ENCODE results near the gene POU2F1. TPM values are rescaled to one million over a fixed set of nuclear protein-coding genes. Genes with fewer than 3 reads are reported as not detected.

The POU2F1 gene
- total RNA-seq, 3 donors from 2014 or later = 20.0 to 29.0 (median 21.0) TPM

DNA sequence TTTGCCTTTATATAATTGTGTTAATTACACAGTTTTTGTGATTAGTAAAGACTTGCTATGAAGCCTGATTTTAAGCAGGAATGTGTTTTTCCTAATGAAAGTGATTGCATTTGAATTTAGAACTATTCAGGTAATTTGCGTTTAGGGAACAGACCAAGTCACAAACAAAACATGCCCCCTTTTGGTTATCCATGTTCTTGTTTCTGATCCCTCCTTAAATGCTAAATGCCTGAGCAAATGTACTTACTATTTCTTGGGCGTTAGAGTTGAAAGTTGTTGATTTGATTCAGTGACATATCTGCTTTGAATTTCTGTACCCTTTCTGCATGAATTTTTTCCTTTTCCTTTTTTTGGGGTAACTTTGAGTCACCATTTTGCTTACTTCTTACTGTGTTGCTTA is 5.2 kb downstream of the POU2F1 start:
- no peak overlapping the region for H3K4me3 ChIP-seq
- intact Hi-C loops (cut with DNase I; ENCODE audit: low total_unique reads) = no loop called here
- H3K9me3 ChIP-seq = no peaks in the 10 kb centered on the region
- no peaks in the 10 kb centered on the region for H3K4me1 ChIP-seq
- H3K36me3 ChIP-seq = no peaks in the 10 kb centered on the region
- no peaks in the 10 kb centered on the region for H3K27me3 ChIP-seq
- TF ChIP-seq, protein P1, sequence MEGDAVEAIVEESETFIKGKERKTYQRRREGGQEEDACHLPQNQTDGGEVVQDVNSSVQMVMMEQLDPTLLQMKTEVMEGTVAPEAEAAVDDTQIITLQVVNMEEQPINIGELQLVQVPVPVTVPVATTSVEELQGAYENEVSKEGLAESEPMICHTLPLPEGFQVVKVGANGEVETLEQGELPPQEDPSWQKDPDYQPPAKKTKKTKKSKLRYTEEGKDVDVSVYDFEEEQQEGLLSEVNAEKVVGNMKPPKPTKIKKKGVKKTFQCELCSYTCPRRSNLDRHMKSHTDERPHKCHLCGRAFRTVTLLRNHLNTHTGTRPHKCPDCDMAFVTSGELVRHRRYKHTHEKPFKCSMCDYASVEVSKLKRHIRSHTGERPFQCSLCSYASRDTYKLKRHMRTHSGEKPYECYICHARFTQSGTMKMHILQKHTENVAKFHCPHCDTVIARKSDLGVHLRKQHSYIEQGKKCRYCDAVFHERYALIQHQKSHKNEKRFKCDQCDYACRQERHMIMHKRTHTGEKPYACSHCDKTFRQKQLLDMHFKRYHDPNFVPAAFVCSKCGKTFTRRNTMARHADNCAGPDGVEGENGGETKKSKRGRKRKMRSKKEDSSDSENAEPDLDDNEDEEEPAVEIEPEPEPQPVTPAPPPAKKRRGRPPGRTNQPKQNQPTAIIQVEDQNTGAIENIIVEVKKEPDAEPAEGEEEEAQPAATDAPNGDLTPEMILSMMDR (IDR thresholded peaks at IDR 0.05) = no peak
- TF ChIP-seq POLR2AphosphoS5 (IDR thresholded peaks at IDR 0.05) = no peak
- TF ChIP-seq POLR2A (IDR thresholded peaks at IDR 0.05) = no peak
- no peak overlapping the region for H3K27ac ChIP-seq
- no peak for DNase-seq (ENCODE audit: low spot score in 2 of 2)

DNA sequence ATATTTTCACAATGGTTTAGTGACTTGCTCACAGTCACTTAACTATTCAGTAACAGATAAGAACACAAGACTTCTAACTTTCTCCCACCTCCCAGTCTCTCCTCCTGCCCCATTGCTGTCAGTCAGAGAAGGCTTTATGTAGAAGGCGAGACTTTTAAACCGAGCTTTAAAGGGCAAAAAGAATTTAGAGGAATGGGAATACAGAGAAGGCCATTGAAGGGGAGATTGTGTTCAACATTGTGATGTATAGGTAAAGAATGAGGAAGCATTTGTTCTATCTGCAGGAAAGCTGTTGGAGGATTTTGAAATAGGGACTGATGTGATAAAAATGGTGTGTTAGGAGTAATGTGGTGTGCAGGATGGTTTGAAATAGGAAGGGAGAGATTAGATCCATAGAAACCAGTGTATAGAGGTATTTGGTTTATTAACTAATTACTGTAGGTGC is 7.3 kb downstream of the POU2F1 start:
- intact Hi-C loops (cut with DNase I; ENCODE audit: low total_unique reads) = no loop called here
- Histone ChIP-seq H3K27ac (no peak overlapping the region), H3K4me1 (no peaks in the 10 kb centered on the region), H3K9me3 (no peaks in the 10 kb centered on the region), H3K4me3 (no peak overlapping the region), H3K27me3 (no peaks in the 10 kb centered on the region), H3K36me3 (no peaks in the 10 kb centered on the region)
- DNase-seq (ENCODE audit: low spot score in 2 of 2) = no peak
- TF ChIP-seq POLR2AphosphoS5 (IDR thresholded peaks at IDR 0.05) = no peak
- TF ChIP-seq, protein P1 (IDR thresholded peaks at IDR 0.05) = no peak
- TF ChIP-seq POLR2A (IDR thresholded peaks at IDR 0.05) = no peak

DNA sequence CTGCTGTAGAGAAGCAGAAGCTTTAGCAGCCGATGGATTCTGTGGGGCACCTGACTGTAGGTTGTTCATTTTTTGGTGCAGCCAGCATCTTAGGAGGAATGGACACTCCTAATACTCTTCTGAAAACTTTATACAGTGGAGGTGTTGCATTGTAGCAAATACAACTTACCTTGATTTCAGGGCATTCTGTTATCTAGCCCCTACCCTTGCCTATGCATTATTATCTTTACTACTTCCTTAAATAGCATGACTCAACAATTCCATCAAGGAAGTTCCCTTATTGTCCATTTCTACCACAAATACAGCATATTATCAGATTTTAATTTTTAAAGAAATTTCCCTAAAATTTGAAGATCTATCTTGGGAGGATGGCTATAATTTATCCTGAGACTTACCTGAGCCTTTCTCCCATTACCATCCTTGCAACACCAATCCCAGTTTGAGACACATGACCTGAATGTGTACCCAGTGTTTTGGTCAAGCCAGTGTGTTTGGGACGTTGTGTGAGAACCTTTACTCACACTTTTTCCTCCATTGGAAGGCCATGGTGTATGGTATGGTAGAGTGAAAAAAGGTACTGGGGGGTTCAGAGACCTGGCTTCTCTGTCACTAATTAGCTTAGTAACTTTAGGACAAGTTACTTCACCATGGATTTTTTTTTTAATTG is 9.2 kb downstream of the POU2F1 start:
- Histone ChIP-seq H3K4me1 (no peaks in the 10 kb centered on the region), H3K36me3 (no peaks in the 10 kb centered on the region), H3K27me3 (no peaks in the 10 kb centered on the region), H3K4me3 (no peak overlapping the region), H3K9me3 (no peaks in the 10 kb centered on the region), H3K27ac (no peak overlapping the region)
- intact Hi-C loops (cut with DNase I; ENCODE audit: low total_unique reads) = no loop called here
- no peak for DNase-seq (ENCODE audit: low spot score in 2 of 2)
- TF ChIP-seq, protein P1 (IDR thresholded peaks at IDR 0.05) = no peak
- no peak for TF ChIP-seq POLR2A (IDR thresholded peaks at IDR 0.05)
- no peak for TF ChIP-seq POLR2AphosphoS5 (IDR thresholded peaks at IDR 0.05)

DNA sequence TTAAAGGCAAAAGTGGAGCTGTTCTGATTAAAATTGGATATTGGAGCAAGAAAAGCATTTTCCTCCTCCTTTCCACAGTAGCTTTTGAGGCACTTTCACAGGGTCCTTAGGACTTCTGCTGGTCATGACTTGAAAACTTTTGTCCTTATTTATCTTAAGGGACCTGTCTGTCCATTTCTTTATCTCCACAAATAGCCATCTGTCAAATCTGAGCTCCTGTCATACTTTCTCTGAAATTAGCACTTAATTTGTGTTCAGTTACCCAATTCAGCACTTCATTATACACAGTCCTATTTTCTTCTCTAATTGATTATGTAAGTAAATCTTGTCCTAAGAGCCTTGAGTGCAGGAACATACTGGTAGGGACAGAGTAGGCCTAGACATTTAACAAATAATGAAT is 9.8 kb downstream of the POU2F1 start:
- no peaks in the 10 kb centered on the region for H3K27me3 ChIP-seq
- intact Hi-C loops (cut with DNase I; ENCODE audit: low total_unique reads) = no loop called here
- H3K4me1 ChIP-seq = no peaks in the 10 kb centered on the region
- H3K9me3 ChIP-seq = no peaks in the 10 kb centered on the region
- DNase-seq (ENCODE audit: low spot score in 2 of 2) = no peak
- H3K36me3 ChIP-seq = no peaks in the 10 kb centered on the region
- no peak for TF ChIP-seq POLR2AphosphoS5 (IDR thresholded peaks at IDR 0.05)
- TF ChIP-seq, protein P1 (IDR thresholded peaks at IDR 0.05) = no peak
- no peak for TF ChIP-seq POLR2A (IDR thresholded peaks at IDR 0.05)
- H3K27ac ChIP-seq = no peak overlapping the region
- no peak overlapping the region for H3K4me3 ChIP-seq

DNA sequence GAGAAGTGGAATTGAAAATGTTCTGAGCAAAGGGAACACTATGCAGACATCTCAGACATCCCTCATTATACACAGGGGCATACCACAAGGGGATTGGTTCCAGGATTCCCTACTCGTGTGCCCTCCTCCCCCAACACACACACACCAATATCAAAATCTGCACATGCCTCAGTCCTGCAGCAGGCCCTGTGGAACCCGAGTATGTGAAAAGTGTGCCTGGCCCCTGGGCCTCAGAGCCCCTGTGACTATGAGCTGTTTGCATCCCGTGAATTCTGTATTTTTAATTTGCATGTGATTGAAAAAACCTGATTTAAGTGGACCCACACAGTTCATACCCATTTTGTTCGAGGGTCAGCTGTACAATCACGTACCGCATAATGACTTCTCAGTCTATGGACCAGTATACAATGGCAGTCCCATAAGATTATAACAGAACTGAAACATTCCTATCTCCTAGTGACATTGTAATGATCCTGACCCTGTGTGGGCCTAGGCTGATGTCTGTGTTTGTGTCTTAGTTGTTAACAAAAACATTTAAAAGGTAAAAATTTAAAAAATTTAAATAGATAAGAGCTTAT is 11.3 kb downstream of the POU2F1 start:
- no peaks in the 10 kb centered on the region for H3K4me1 ChIP-seq
- DNase-seq (ENCODE audit: low spot score in 2 of 2) = no peak
- intact Hi-C loops (cut with DNase I; ENCODE audit: low total_unique reads) = no loop called here

More for the DNA sequence above, 11.3 kb downstream of the POU2F1 start:
- Histone ChIP-seq H3K36me3 (no peaks in the 10 kb centered on the region), H3K27me3 (no peaks in the 10 kb centered on the region), H3K4me3 (no peak overlapping the region), H3K9me3 (no peaks in the 10 kb centered on the region), H3K27ac (no peak overlapping the region)
- no peak for TF ChIP-seq POLR2AphosphoS5 (IDR thresholded peaks at IDR 0.05)
- TF ChIP-seq, protein P1 (IDR thresholded peaks at IDR 0.05) = no peak
- TF ChIP-seq POLR2A (IDR thresholded peaks at IDR 0.05) = no peak
